HG02610 (cell line): ENCODE measurements around the gene DVL3.
A peak's percentile ranks its signal among the peaks of the same experiment; 100 is the strongest.

Experiments used
- ATAC-seq: cut with Tn5 transposase; IDR thresholded peaks from one replicate; pipeline ENCODE4 v1.9.1; 2021; ENCODE audit warnings: mild to moderate bottlenecking, moderate library complexity; ENCODE audit not compliant: unreplicated experiment

The DVL3 gene

GRCh38 chr3:184176377-184177330 lies 21.5 kb downstream of the DVL3 start:
- no peak for ATAC-seq

GRCh38 chr3:184177331-184177731 lies 22.2 kb downstream of the DVL3 start:
- no peak for ATAC-seq

- ATAC-seq, result no peak
Observed at GRCh38 chr3:184177767-184178306, 22.7 kb downstream of the DVL3 start.

- ATAC-seq, result no peak
Observed at GRCh38 chr3:184178521-184179138, 23.5 kb downstream of the DVL3 start.

- ATAC-seq, result no peak
Observed at GRCh38 chr3:184180165-184180564, 25.0 kb downstream of the DVL3 start.

- no peak for ATAC-seq
Observed at GRCh38 chr3:184181596-184181995, 26.4 kb downstream of the DVL3 start.

- no peak for ATAC-seq
Observed at GRCh38 chr3:184183679-184184078, 28.5 kb downstream of the DVL3 start.

GRCh38 chr3:184184546-184185230 lies 29.5 kb downstream of the DVL3 start:
- ATAC-seq, result no peak

- peak; percentile 93 for ATAC-seq
Observed at GRCh38 chr3:184185461-184186183, 30.4 kb downstream of the DVL3 start.

- peak; percentile 14 for ATAC-seq
Observed at GRCh38 chr3:184186184-184186901, 31.2 kb downstream of the DVL3 start, which contains the start of gene ABCF3. TSS of gene ABCF3 (plus strand) at chr3:184186199. CDS start at chr3:184186208, 9 bp downstream.

- no peak for ATAC-seq
Observed at GRCh38 chr3:184186902-184187207, 31.7 kb downstream of the DVL3 start.

GRCh38 chr3:184188080-184188479 lies 32.9 kb downstream of the DVL3 start:
- no peak for ATAC-seq

- no peak for ATAC-seq
Observed at GRCh38 chr3:184189421-184189820, 34.2 kb downstream of the DVL3 start.

- no peak for ATAC-seq
Observed at GRCh38 chr3:184192889-184193288, 37.7 kb downstream of the DVL3 start.

- no peak for ATAC-seq
Observed at GRCh38 chr3:184193991-184194539, 38.9 kb downstream of the DVL3 start.

GRCh38 chr3:184196536-184196935 lies 41.4 kb downstream of the DVL3 start:
- no peak for ATAC-seq

GRCh38 chr3:184198509-184198908 lies 43.3 kb downstream of the DVL3 start:
- ATAC-seq, result no peak

GRCh38 chr3:184200825-184201224 lies 45.6 kb downstream of the DVL3 start:
- no peak for ATAC-seq

GRCh38 chr3:184203526-184203925 lies 48.3 kb downstream of the DVL3 start:
- no peak for ATAC-seq
